Adrenal gland (tissue), 5 donors: ENCODE data around the gene PDLIM7.

Experiments used
- POLR2A ChIP-seq, 2 donors: fragments of 450-650 bp; IDR thresholded peaks; one replicate each; pipeline ENCODE4 v1.6.1; 2017; ENCODE audit warnings: antibody characterized with exemption in 2 of 2, mild to moderate bottlenecking in 2 of 2, moderate library complexity in 1 of 2
- TF ChIP-seq, protein P1 (sequence below), 6 experiments: fragments of 450-650 bp in 4 of 6; fragments of 200-600 bp in 2 of 6; sonication (generic) in 1 of 6; IDR thresholded peaks; 1 replicate in 5 of 6; 2 replicates in 1 of 6; pipeline versions ENCODE4 v1.5.1 to v1.8.0; 2016 to 2021; ENCODE audit warnings: antibody characterized with exemption in 6 of 6, mild to moderate bottlenecking in 2 of 6, moderate library complexity in 1 of 6
- donor health status: DM: no; HTN: no; CAD: no.

DNA sequence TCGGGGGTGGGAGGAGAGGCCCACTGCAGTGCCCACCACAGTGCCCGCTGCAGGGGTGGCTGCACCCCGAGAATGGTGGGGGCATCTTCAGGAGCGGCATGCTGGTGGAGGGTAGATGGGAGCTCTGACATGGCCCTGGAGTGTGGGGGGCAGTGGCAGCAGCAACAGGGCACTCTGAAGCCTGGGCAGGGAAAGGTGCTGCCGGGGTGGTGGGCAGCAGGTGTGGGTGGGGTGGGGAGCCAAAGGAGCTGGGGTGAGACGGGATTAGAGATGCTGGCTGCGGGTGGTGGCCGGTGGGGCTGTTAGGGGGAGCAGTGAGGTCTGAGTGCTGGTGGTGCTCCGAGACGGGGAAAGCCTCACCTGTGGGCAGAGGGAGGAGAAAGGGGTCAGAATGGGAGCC is 39.0 kb upstream of the PDLIM7 start:
- no peak for TF ChIP-seq POLR2A (IDR thresholded peaks at IDR 0.05)
- TF ChIP-seq, protein P1, sequence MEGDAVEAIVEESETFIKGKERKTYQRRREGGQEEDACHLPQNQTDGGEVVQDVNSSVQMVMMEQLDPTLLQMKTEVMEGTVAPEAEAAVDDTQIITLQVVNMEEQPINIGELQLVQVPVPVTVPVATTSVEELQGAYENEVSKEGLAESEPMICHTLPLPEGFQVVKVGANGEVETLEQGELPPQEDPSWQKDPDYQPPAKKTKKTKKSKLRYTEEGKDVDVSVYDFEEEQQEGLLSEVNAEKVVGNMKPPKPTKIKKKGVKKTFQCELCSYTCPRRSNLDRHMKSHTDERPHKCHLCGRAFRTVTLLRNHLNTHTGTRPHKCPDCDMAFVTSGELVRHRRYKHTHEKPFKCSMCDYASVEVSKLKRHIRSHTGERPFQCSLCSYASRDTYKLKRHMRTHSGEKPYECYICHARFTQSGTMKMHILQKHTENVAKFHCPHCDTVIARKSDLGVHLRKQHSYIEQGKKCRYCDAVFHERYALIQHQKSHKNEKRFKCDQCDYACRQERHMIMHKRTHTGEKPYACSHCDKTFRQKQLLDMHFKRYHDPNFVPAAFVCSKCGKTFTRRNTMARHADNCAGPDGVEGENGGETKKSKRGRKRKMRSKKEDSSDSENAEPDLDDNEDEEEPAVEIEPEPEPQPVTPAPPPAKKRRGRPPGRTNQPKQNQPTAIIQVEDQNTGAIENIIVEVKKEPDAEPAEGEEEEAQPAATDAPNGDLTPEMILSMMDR (IDR thresholded peaks at IDR 0.05): no peak
